GM12874 (cell line): ENCODE results near the gene MYLK3.

ENCODE experiments used
- TF ChIP-seq, protein P1 (sequence below): IDR thresholded peaks from 2 replicates; pipeline ENCODE4 v1.5.1; 2011; ENCODE audit warnings: low read depth, mild to moderate bottlenecking, control low read depth, low read length, moderate library complexity; ENCODE audit not compliant: insufficient read depth

Gene MYLK3

GRCh38 chr16:46739934-46740333, 8.2 kb downstream of the MYLK3 start:
- TF ChIP-seq, protein P1, sequence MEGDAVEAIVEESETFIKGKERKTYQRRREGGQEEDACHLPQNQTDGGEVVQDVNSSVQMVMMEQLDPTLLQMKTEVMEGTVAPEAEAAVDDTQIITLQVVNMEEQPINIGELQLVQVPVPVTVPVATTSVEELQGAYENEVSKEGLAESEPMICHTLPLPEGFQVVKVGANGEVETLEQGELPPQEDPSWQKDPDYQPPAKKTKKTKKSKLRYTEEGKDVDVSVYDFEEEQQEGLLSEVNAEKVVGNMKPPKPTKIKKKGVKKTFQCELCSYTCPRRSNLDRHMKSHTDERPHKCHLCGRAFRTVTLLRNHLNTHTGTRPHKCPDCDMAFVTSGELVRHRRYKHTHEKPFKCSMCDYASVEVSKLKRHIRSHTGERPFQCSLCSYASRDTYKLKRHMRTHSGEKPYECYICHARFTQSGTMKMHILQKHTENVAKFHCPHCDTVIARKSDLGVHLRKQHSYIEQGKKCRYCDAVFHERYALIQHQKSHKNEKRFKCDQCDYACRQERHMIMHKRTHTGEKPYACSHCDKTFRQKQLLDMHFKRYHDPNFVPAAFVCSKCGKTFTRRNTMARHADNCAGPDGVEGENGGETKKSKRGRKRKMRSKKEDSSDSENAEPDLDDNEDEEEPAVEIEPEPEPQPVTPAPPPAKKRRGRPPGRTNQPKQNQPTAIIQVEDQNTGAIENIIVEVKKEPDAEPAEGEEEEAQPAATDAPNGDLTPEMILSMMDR = no peak

DNA sequence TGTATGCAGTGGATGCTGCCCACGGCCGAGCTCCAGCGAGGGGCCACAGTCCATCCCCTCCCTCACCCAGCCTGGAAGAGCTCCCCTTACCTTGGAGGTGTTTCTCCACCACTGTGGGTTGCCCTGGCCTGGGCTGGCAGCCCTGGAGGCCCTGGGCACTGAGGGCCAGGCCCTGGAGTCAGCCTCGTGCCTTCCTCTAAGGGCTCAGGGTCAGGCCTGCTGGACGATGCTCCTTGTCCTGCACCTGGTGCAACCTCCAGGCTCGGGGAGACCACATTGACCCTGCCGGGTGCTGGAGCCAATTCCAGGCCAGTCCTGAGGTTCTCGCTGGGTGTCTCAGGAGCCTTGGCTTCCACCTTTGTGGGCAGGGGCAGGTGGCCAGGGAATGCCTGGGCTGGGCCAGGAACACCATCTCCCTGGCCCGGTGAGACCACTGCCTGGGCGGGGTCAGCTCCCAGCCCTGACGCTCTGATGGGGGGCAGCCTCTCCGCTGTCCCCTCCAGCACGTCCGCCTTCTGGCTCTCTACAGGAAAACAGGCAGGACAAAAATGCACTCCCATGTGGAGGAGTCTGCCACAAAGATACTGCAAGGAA, 10.4 kb downstream of the MYLK3 start:
- TF ChIP-seq, protein P1 = no peak

- TF ChIP-seq, protein P1 = no peak
Observed at GRCh38 chr16:46736695-46737094, 11.4 kb downstream of the MYLK3 start.

- TF ChIP-seq, protein P1 = no peak
Observed at GRCh38 chr16:46733319-46733830, 14.8 kb downstream of the MYLK3 start.

- TF ChIP-seq, protein P1 = no peak
Observed at GRCh38 chr16:46732561-46732960, 15.6 kb downstream of the MYLK3 start.

DNA sequence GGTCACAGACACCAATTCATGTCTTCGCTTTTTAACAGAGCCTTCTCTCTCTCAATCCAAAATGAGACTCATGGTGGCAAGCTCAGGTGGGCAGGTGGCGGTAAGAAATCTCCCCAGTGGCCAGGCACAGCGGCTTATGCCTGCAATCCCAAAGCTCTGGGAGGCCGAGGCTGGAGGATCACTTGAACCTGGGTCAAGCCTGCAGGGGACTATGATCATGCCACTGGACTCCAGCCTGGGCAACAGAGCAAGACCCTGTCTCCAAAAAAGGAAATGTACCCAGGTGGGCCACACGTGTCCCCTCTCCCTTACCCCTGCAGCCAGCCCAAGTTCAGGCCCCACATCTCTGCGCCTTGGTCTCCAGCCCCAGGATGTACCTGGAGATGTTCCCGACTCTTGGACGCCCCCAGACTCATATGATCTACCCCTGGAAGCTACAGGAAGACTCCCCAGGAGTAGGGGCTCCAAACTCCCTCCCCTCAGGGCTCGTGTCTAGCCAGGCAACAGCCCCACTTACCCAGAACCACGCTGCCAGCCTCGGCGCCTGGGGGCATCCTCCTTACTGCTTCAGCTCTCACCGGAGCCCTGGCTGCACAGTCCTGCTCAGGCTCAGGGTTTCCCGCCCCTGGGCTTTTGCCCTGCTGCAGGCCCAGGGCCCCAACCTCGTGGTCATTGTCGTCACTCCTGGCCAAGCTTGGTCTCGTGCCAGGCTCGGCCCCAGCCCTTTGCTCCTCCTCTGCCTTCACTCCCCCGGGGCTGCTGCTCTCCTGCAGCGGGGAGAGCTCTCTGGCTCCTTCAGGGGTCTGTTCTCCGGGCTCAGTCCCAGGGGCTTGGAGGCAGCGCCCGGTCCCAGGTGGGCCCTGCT, 16.2 kb downstream of the MYLK3 start:
- TF ChIP-seq, protein P1 = no peak
